HG03196 (cell line): Measurements from ENCODE around the gene CCL28.
"Not testable (repeated sequence)": the region's sequence is repeated elsewhere in the genome, so short reads cannot be mapped to it uniquely, and the experiment has no call there.

ENCODE experiments used
- ATAC-seq: cut with Tn5 transposase; IDR thresholded peaks from one replicate; pipeline ENCODE4 v1.9.1; 2021; ENCODE audit not compliant: unreplicated experiment

CCL28 gene

GRCh38 chr5:43411495-43411894 is 696 bp downstream of the CCL28 start:
- ATAC-seq = no peak

GRCh38 chr5:43410414-43410813 is 1.8 kb downstream of the CCL28 start:
- ATAC-seq = no peak

- no peak for ATAC-seq
Observed at GRCh38 chr5:43409809-43410271, 2.4 kb downstream of the CCL28 start.

GRCh38 chr5:43402524-43403066 is 9.6 kb downstream of the CCL28 start:
- not testable (repeated sequence) for ATAC-seq

GRCh38 chr5:43401827-43402226 is 10.4 kb downstream of the CCL28 start:
- no peak for ATAC-seq

GRCh38 chr5:43400082-43400481 is 12.1 kb downstream of the CCL28 start:
- ATAC-seq = no peak

GRCh38 chr5:43396762-43397304 is 15.4 kb downstream of the CCL28 start:
- ATAC-seq = peak; percentile 97

- ATAC-seq = no peak
Observed at GRCh38 chr5:43390471-43390870, 21.7 kb downstream of the CCL28 start.

- peak; percentile 64 for ATAC-seq
Observed at GRCh38 chr5:43389679-43390329, 22.4 kb downstream of the CCL28 start.

GRCh38 chr5:43386960-43387362 is 25.2 kb downstream of the CCL28 start:
- no peak for ATAC-seq

GRCh38 chr5:43376496-43377140 is 35.6 kb downstream of the CCL28 start:
- no peak for ATAC-seq

- ATAC-seq = no peak
Observed at GRCh38 chr5:43371821-43372220, 40.4 kb downstream of the CCL28 start.

GRCh38 chr5:43370352-43370751 is 41.8 kb downstream of the CCL28 start:
- no peak for ATAC-seq

- no peak for ATAC-seq
Observed at GRCh38 chr5:43369651-43370050, 42.5 kb downstream of the CCL28 start.

GRCh38 chr5:43367909-43368669 is 44.1 kb downstream of the CCL28 start:
- no peak for ATAC-seq

GRCh38 chr5:43367453-43367852 is 44.7 kb downstream of the CCL28 start:
- no peak for ATAC-seq

- not testable (repeated sequence) for ATAC-seq
Observed at GRCh38 chr5:43366680-43367246, 45.4 kb downstream of the CCL28 start.

- ATAC-seq = not testable (repeated sequence)
Observed at GRCh38 chr5:43365155-43365554, 47.0 kb downstream of the CCL28 start.

- no peak for ATAC-seq
Observed at GRCh38 chr5:43363445-43364152, 48.6 kb downstream of the CCL28 start.

GRCh38 chr5:43362725-43363435 is 49.3 kb downstream of the CCL28 start:
- no peak for ATAC-seq
